Mesendoderm (in vitro differentiated cells): ENCODE data around the gene ST3GAL2.
"Not testable (repeated sequence)": the region's sequence is repeated elsewhere in the genome, so short reads cannot be mapped to it uniquely, and the experiment has no call there.

ENCODE experiments used
- DNase-seq: peaks from one replicate; pipeline ENCODE4 v3.0.0; 2013
- H2AK5ac ChIP-seq: 2 replicates; pipeline ENCODE4 v1.6.1; 2013; ENCODE audit warnings: low read length, inconsistent platforms
- H2BK120ac ChIP-seq: 2 replicates; pipeline ENCODE4 v1.6.1; 2013; ENCODE audit warnings: low read depth, mild to moderate bottlenecking, low read length, moderate library complexity, mixed read lengths
- H2BK15ac ChIP-seq: replicated peaks from 2 replicates; pipeline ENCODE4 v1.6.1; 2013; ENCODE audit warnings: low read depth, mild to moderate bottlenecking, moderate library complexity
- H2BK5ac ChIP-seq: 2 replicates; pipeline ENCODE4 v1.6.1; 2013; ENCODE audit warnings: low read length, inconsistent platforms
- H3K18ac ChIP-seq: 2 replicates; pipeline ENCODE4 v1.6.1; 2013; ENCODE audit warnings: mild to moderate bottlenecking, low read length, mixed read lengths
- H3K23ac ChIP-seq: one replicate; pipeline ENCODE4 v1.6.1; 2013; ENCODE audit warnings: low read length
- H3K27ac ChIP-seq: 2 replicates; pipeline ENCODE4 v1.5.1; 2013; ENCODE audit warnings: low read depth, mild to moderate bottlenecking, inconsistent platforms, low read length, moderate library complexity
- H3K27me3 ChIP-seq: 2 replicates; pipeline ENCODE4 v1.6.1; 2013; ENCODE audit warnings: low read length, control low read depth, mild to moderate bottlenecking, inconsistent platforms; ENCODE audit not compliant: insufficient read depth, poor library complexity
- H3K36me3 ChIP-seq: 2 replicates; pipeline ENCODE4 v1.6.1; 2013; ENCODE audit warnings: low read length, inconsistent platforms; ENCODE audit not compliant: control insufficient read depth, insufficient read depth
- H3K4ac ChIP-seq: one replicate; pipeline ENCODE4 v1.6.1; 2013; ENCODE audit warnings: low read depth, mild to moderate bottlenecking, low read length, moderate library complexity
- H3K4me1 ChIP-seq: 2 replicates; pipeline ENCODE4 v1.6.1; 2013; ENCODE audit warnings: low read depth, low read length, inconsistent platforms; ENCODE audit not compliant: control insufficient read depth
- H3K4me2 ChIP-seq: 2 replicates; pipeline ENCODE4 v1.6.1; 2013; ENCODE audit warnings: low read length
- H3K4me3 ChIP-seq: 2 replicates; pipeline ENCODE4 v1.5.1; 2013; ENCODE audit warnings: mild to moderate bottlenecking, low read length
- H3K56ac ChIP-seq: one replicate; pipeline ENCODE4 v1.6.1; 2013; ENCODE audit warnings: low read length
- H3K79me1 ChIP-seq: 2 replicates; pipeline ENCODE4 v1.6.1; 2013; ENCODE audit warnings: low read length, inconsistent platforms
- H3K79me2 ChIP-seq: 2 replicates; pipeline ENCODE4 v1.6.1; 2013; ENCODE audit warnings: mild to moderate bottlenecking, low read length; ENCODE audit not compliant: control insufficient read depth, insufficient read depth
- H3K9ac ChIP-seq: 2 replicates; pipeline ENCODE4 v1.6.1; 2013; ENCODE audit warnings: low read length, inconsistent platforms
- H4K5ac ChIP-seq: one replicate; pipeline ENCODE4 v1.6.1; 2013; ENCODE audit warnings: low read length
- H4K8ac ChIP-seq: one replicate; pipeline ENCODE4 v1.6.1; 2013; ENCODE audit warnings: low read depth, mild to moderate bottlenecking, control low read depth, low read length, moderate library complexity
- WGBS: extraction: QIAGEN DNeasy Blood & Tissue Kit; methylation state at CpG from one replicate; pipeline ENCODE4 v1.1.7; 2013; ENCODE audit warnings: low lambda C conversion rate, missing lambda C conversion rate; ENCODE audit not compliant: insufficient coverage; ENCODE audit errors: extremely low coverage; 5-methylcytosine and 5-hydroxymethylcytosine counted together

The ST3GAL2 gene

GRCh38 chr16:70410734-70411133 is 28.2 kb downstream of the ST3GAL2 start:
- H3K79me1 ChIP-seq, result peaks cover 6% of the 10 kb centered on the region

GRCh38 chr16:70407811-70408274 is 31.1 kb downstream of the ST3GAL2 start:
- Histone ChIP-seq H3K9ac (no peak overlapping the region), H3K36me3 (no peaks in the 10 kb centered on the region), H2BK15ac (no peak overlapping the region), H3K79me1 (peaks cover 14% of the 10 kb centered on the region), H3K79me2 (peaks cover 13% of the 10 kb centered on the region), H3K4me3 (no peak overlapping the region), H3K27ac (no peak overlapping the region), H3K23ac (no peak overlapping the region), H4K8ac (no peak overlapping the region), H2BK120ac (no peak overlapping the region), H3K4me2 (no peak overlapping the region), H3K4me1 (peaks cover 9% of the 10 kb centered on the region), H2AK5ac (no peak overlapping the region), H4K5ac (no peak overlapping the region), H2BK5ac (no peak overlapping the region), H3K27me3 (no peaks in the 10 kb centered on the region), H3K4ac (no peak overlapping the region), H3K56ac (no peak overlapping the region), H3K18ac (peak overlapping the region; percentile 10)
- no peak for DNase-seq
- no CpG with 5 or more reads among the region's 10 CpGs for WGBS

More at GRCh38 chr16:70410734-70411133, 28.2 kb downstream of the ST3GAL2 start:
- no peaks in the 10 kb centered on the region for H3K36me3 ChIP-seq
- H3K9ac ChIP-seq, result no peak overlapping the region
- no peak overlapping the region for H2BK5ac ChIP-seq
- H3K4me2 ChIP-seq, result no peak overlapping the region
- peaks cover 4% of the 10 kb centered on the region for H3K4me1 ChIP-seq
- no peak overlapping the region for H2AK5ac ChIP-seq
- H4K5ac ChIP-seq, result no peak overlapping the region
- H3K4ac ChIP-seq, result no peak overlapping the region
- H3K4me3 ChIP-seq, result no peak overlapping the region
- H2BK120ac ChIP-seq, result no peak overlapping the region
- no peak for DNase-seq
- H3K23ac ChIP-seq, result no peak overlapping the region
- peaks cover 4% of the 10 kb centered on the region for H3K79me2 ChIP-seq
- WGBS, result no CpG with 5 or more reads among the region's 6 CpGs
- H2BK15ac ChIP-seq, result no peak overlapping the region
- H3K27ac ChIP-seq, result no peak overlapping the region
- no peaks in the 10 kb centered on the region for H3K27me3 ChIP-seq
- H3K18ac ChIP-seq, result no peak overlapping the region
- no peak overlapping the region for H4K8ac ChIP-seq
- H3K56ac ChIP-seq, result no peak overlapping the region

GRCh38 chr16:70406104-70406503 is 32.8 kb downstream of the ST3GAL2 start:
- H2BK120ac ChIP-seq, H2BK15ac ChIP-seq, H3K4me3 ChIP-seq, H3K23ac ChIP-seq, H3K4me1 ChIP-seq, H3K9ac ChIP-seq, H3K56ac ChIP-seq, DNase-seq, H4K5ac ChIP-seq, H3K4ac ChIP-seq, H3K36me3 ChIP-seq, H3K27me3 ChIP-seq, H2BK5ac ChIP-seq, H3K27ac ChIP-seq, H4K8ac ChIP-seq, H3K18ac ChIP-seq, H3K4me2 ChIP-seq, H2AK5ac ChIP-seq: not testable (repeated sequence)
- Histone ChIP-seq H3K79me2 (peaks cover 11% of the 10 kb centered on the region), H3K79me1 (peaks cover 14% of the 10 kb centered on the region)
- WGBS, result no CpG with 5 or more reads among the region's 5 CpGs

GRCh38 chr16:70402916-70403659 is 35.8 kb downstream of the ST3GAL2 start:
- Histone ChIP-seq H3K18ac (no peak overlapping the region), H3K36me3 (no peaks in the 10 kb centered on the region), H3K4ac (no peak overlapping the region), H3K79me2 (peaks cover 11% of the 10 kb centered on the region), H2BK120ac (no peak overlapping the region), H3K23ac (no peak overlapping the region), H4K5ac (no peak overlapping the region), H3K4me3 (no peak overlapping the region), H3K9ac (no peak overlapping the region), H3K4me2 (no peak overlapping the region), H3K4me1 (peaks cover 7% of the 10 kb centered on the region), H2BK15ac (no peak overlapping the region), H2AK5ac (no peak overlapping the region), H2BK5ac (no peak overlapping the region), H3K79me1 (peaks cover 14% of the 10 kb centered on the region), H3K27ac (no peak overlapping the region), H4K8ac (no peak overlapping the region), H3K56ac (no peak overlapping the region), H3K27me3 (no peaks in the 10 kb centered on the region)
- WGBS, result no CpG with 5 or more reads among the region's 11 CpGs
- no peak for DNase-seq

- Histone ChIP-seq H3K27ac (no peak overlapping the region), H3K9ac (no peak overlapping the region), H3K79me2 (peaks cover 9% of the 10 kb centered on the region), H2BK120ac (no peak overlapping the region), H3K79me1 (peaks cover 19% of the 10 kb centered on the region), H2BK15ac (no peak overlapping the region), H3K18ac (no peak overlapping the region), H3K4ac (no peak overlapping the region), H3K4me2 (no peak overlapping the region), H3K4me3 (no peak overlapping the region), H3K4me1 (peaks cover 6% of the 10 kb centered on the region), H4K5ac (no peak overlapping the region), H3K27me3 (no peaks in the 10 kb centered on the region), H3K36me3 (peaks cover 2% of the 10 kb centered on the region), H3K56ac (no peak overlapping the region), H2AK5ac (no peak overlapping the region), H2BK5ac (no peak overlapping the region), H4K8ac (no peak overlapping the region), H3K23ac (no peak overlapping the region)
- no peak for DNase-seq
- WGBS, result no CpG with 5 or more reads among the region's 10 CpGs
Measured at GRCh38 chr16:70399951-70400350, 38.9 kb downstream of the ST3GAL2 start.

GRCh38 chr16:70399381-70399780 is 39.5 kb downstream of the ST3GAL2 start:
- H3K23ac ChIP-seq, result no peak overlapping the region
- no peak overlapping the region for H3K18ac ChIP-seq
- peaks cover 17% of the 10 kb centered on the region for H3K79me1 ChIP-seq
- H2BK5ac ChIP-seq, result no peak overlapping the region
- H3K36me3 ChIP-seq, result peaks cover 4% of the 10 kb centered on the region
- H3K4me3 ChIP-seq, result no peak overlapping the region
- H3K9ac ChIP-seq, result no peak overlapping the region
- no peak for DNase-seq
- no peak overlapping the region for H3K4ac ChIP-seq
- no peak overlapping the region for H2BK15ac ChIP-seq
- H4K8ac ChIP-seq, result no peak overlapping the region
- H4K5ac ChIP-seq, result no peak overlapping the region
- no CpG with 5 or more reads among the region's 8 CpGs for WGBS
- no peak overlapping the region for H3K4me2 ChIP-seq
- H2BK120ac ChIP-seq, result no peak overlapping the region
- H3K27me3 ChIP-seq, result no peaks in the 10 kb centered on the region
- no peak overlapping the region for H3K27ac ChIP-seq
- H3K56ac ChIP-seq, result no peak overlapping the region
- peaks cover 9% of the 10 kb centered on the region for H3K79me2 ChIP-seq
- H3K4me1 ChIP-seq, result peaks cover 5% of the 10 kb centered on the region
- no peak overlapping the region for H2AK5ac ChIP-seq
